HUES48 (cell line): ENCODE measurements around the gene AMBRA1.
"Not testable (repeated sequence)": the region's sequence is repeated elsewhere in the genome, so short reads cannot be mapped to it uniquely, and the experiment has no call there.

Experiments used
- H3K27ac ChIP-seq: one replicate; pipeline ENCODE4 v1.7.0; 2013; ENCODE audit warnings: low read depth, low read length, inconsistent platforms
- H3K27me3 ChIP-seq: 2 replicates; pipeline ENCODE4 v1.6.1; 2013; ENCODE audit warnings: mild to moderate bottlenecking, low read length; ENCODE audit not compliant: control insufficient read depth, insufficient read depth
- H3K36me3 ChIP-seq: 2 replicates; pipeline ENCODE4 v1.6.1; 2013; ENCODE audit warnings: low read length; ENCODE audit not compliant: control insufficient read depth, insufficient read depth
- H3K4me1 ChIP-seq: 2 replicates; pipeline ENCODE4 v1.6.1; 2013; ENCODE audit warnings: mild to moderate bottlenecking, low read length; ENCODE audit not compliant: control insufficient read depth, insufficient read depth
- H3K4me3 ChIP-seq: 2 replicates; pipeline ENCODE4 v1.5.1; 2013; ENCODE audit warnings: mild to moderate bottlenecking, low read depth, low read length
- H3K9ac ChIP-seq: 2 replicates; pipeline ENCODE4 v1.6.1; 2013; ENCODE audit warnings: mild to moderate bottlenecking, low read depth, low read length, moderate library complexity
- H3K9me3 ChIP-seq: 2 replicates; pipeline ENCODE4 v1.6.1; 2013; ENCODE audit warnings: low read length; ENCODE audit not compliant: control insufficient read depth, insufficient read depth

Gene AMBRA1

GRCh38 chr11:46597609-46598219 lies 3.9 kb upstream of the AMBRA1 start:
- no peak overlapping the region for H3K9ac ChIP-seq
- H3K27me3 ChIP-seq, result no peaks in the 10 kb centered on the region
- no peak overlapping the region for H3K27ac ChIP-seq
- H3K36me3 ChIP-seq, result no peaks in the 10 kb centered on the region
- no peak overlapping the region for H3K4me3 ChIP-seq
- H3K9me3 ChIP-seq, result no peaks in the 10 kb centered on the region
- peaks cover 8% of the 10 kb centered on the region for H3K4me1 ChIP-seq

- Histone ChIP-seq H3K4me3 (no peak overlapping the region), H3K9me3 (no peaks in the 10 kb centered on the region), H3K9ac (no peak overlapping the region), H3K27me3 (no peaks in the 10 kb centered on the region), H3K36me3 (no peaks in the 10 kb centered on the region), H3K4me1 (peaks cover 8% of the 10 kb centered on the region), H3K27ac (no peak overlapping the region)
Observed at GRCh38 chr11:46597155-46597554, 3.3 kb upstream of the AMBRA1 start.

GRCh38 chr11:46594785-46595184 lies 962 bp upstream of the AMBRA1 start:
- H3K36me3 ChIP-seq, result no peaks in the 10 kb centered on the region
- H3K9ac ChIP-seq, result no peak overlapping the region
- H3K4me1 ChIP-seq, result peaks cover 8% of the 10 kb centered on the region
- peak overlapping the region; percentile 89 for H3K27ac ChIP-seq
- no peaks in the 10 kb centered on the region for H3K9me3 ChIP-seq
- no peaks in the 10 kb centered on the region for H3K27me3 ChIP-seq
- H3K4me3 ChIP-seq, result peak overlapping the region; percentile 88; the same call in 1 of the 2 replicates

GRCh38 chr11:46594374-46594700 lies 514 bp upstream of the AMBRA1 start:
- Histone ChIP-seq H3K9me3 (no peaks in the 10 kb centered on the region), H3K4me3 (peak overlapping the region; percentile 88), H3K27ac (peak overlapping the region; percentile 89)

GRCh38 chr11:46590740-46591605 lies 2.9 kb downstream of the AMBRA1 start:
- no peak overlapping the region for H3K27ac ChIP-seq
- peaks cover 8% of the 10 kb centered on the region for H3K4me1 ChIP-seq
- H3K9ac ChIP-seq, result no peak overlapping the region
- H3K9me3 ChIP-seq, result no peaks in the 10 kb centered on the region
- H3K4me3 ChIP-seq, result no peak overlapping the region
- 0 out of 2 replicates have a peak, but pooled peaks cover 4% of the 10 kb centered on the region for H3K36me3 ChIP-seq
- no peaks in the 10 kb centered on the region for H3K27me3 ChIP-seq

More at GRCh38 chr11:46594374-46594700, 514 bp upstream of the AMBRA1 start:
- no peaks in the 10 kb centered on the region for H3K27me3 ChIP-seq
- H3K9ac ChIP-seq, result peak overlapping the region; percentile 85
- H3K4me1 ChIP-seq, result peaks cover 8% of the 10 kb centered on the region
- no peaks in the 10 kb centered on the region for H3K36me3 ChIP-seq

- no peaks in the 10 kb centered on the region for H3K4me1 ChIP-seq
Observed at GRCh38 chr11:46588915-46589314, 4.9 kb downstream of the AMBRA1 start.

GRCh38 chr11:46588131-46588530 lies 5.7 kb downstream of the AMBRA1 start:
- H3K9me3 ChIP-seq, result no peaks in the 10 kb centered on the region
- no peak overlapping the region for H3K9ac ChIP-seq
- no peak overlapping the region for H3K27ac ChIP-seq
- H3K4me1 ChIP-seq, result no peaks in the 10 kb centered on the region
- 0 out of 2 replicates have a peak, but pooled peaks cover 4% of the 10 kb centered on the region for H3K36me3 ChIP-seq
- no peaks in the 10 kb centered on the region for H3K27me3 ChIP-seq
- H3K4me3 ChIP-seq, result no peak overlapping the region

More at GRCh38 chr11:46588915-46589314, 4.9 kb downstream of the AMBRA1 start:
- H3K27me3 ChIP-seq, result no peaks in the 10 kb centered on the region
- H3K4me3 ChIP-seq, result no peak overlapping the region
- no peaks in the 10 kb centered on the region for H3K9me3 ChIP-seq
- H3K9ac ChIP-seq, result no peak overlapping the region
- no peak overlapping the region for H3K27ac ChIP-seq
- 0 out of 2 replicates have a peak, but pooled peaks cover 4% of the 10 kb centered on the region for H3K36me3 ChIP-seq

- not testable (repeated sequence) for H3K4me3 ChIP-seq, H3K27me3 ChIP-seq, H3K36me3 ChIP-seq, H3K9ac ChIP-seq, H3K27ac ChIP-seq, H3K9me3 ChIP-seq, H3K4me1 ChIP-seq
Observed at GRCh38 chr11:46583513-46583912, 10.3 kb downstream of the AMBRA1 start.

GRCh38 chr11:46582588-46582987 lies 11.2 kb downstream of the AMBRA1 start:
- Histone ChIP-seq H3K4me1 (no peaks in the 10 kb centered on the region), H3K9me3 (no peaks in the 10 kb centered on the region), H3K9ac (no peak overlapping the region), H3K4me3 (no peak overlapping the region), H3K27me3 (no peaks in the 10 kb centered on the region), H3K36me3 (0 out of 2 replicates have a peak, but pooled peaks cover 2% of the 10 kb centered on the region), H3K27ac (no peak overlapping the region)

- Histone ChIP-seq H3K9me3 (no peaks in the 10 kb centered on the region), H3K4me3 (no peak overlapping the region), H3K9ac (no peak overlapping the region), H3K27me3 (no peaks in the 10 kb centered on the region), H3K36me3 (no peaks in the 10 kb centered on the region), H3K4me1 (no peaks in the 10 kb centered on the region), H3K27ac (no peak overlapping the region)
Observed at GRCh38 chr11:46577058-46577457, 16.8 kb downstream of the AMBRA1 start.

GRCh38 chr11:46574656-46575055 lies 19.2 kb downstream of the AMBRA1 start:
- Histone ChIP-seq H3K4me1 (no peaks in the 10 kb centered on the region), H3K9me3 (no peaks in the 10 kb centered on the region), H3K9ac (no peak overlapping the region), H3K36me3 (no peaks in the 10 kb centered on the region), H3K27ac (no peak overlapping the region), H3K27me3 (no peaks in the 10 kb centered on the region), H3K4me3 (no peak overlapping the region)
